ENCODE measurements around the gene S100A12. TPM values are rescaled to one million over a fixed set of nuclear protein-coding genes. Genes with fewer than 3 reads are reported as not detected.
"Not testable (repeated sequence)": the region's sequence is repeated elsewhere in the genome, so short reads cannot be mapped to it uniquely, and the experiment has no call there.

Gene S100A12
- polyA plus RNA-seq, 3 donors = 1,275 to 2,834 (median 2,543) TPM

- Histone ChIP-seq H4K20me1 (ENCODE audit: insufficient read depth, low read length) (no peaks in the 10 kb centered on the region), H3K36me3 (replicated peaks in 1 of 2; ENCODE audit: control insufficient read depth in 1 of 2, insufficient read depth in 2 of 2, low read length in 2 of 2) (no peaks in the 10 kb centered on the region), H3K4me1 (ENCODE audit: control insufficient read depth in 1 of 2, insufficient read depth in 2 of 2, low read length in 2 of 2) (peaks cover 0 to 15% of the 10 kb centered on the region in 2 donors), H3K4me2 (replicated peaks; ENCODE audit: extremely low read depth, low read length, poor library complexity, severe bottlenecking) (no peak overlapping the region), H3K27ac (ENCODE audit: low read depth in 1 of 2, low read length in 2 of 2) (no peak overlapping the region), H2AFZ (ENCODE audit: insufficient read depth, low read depth, low read length, poor library complexity, severe bottlenecking) (no peak overlapping the region), H3K9me3 (replicated peaks in 1 of 2; ENCODE audit: control insufficient read depth in 1 of 2, insufficient read depth in 1 of 2, low read length in 2 of 2) (no peaks in the 10 kb centered on the region), H3K9ac (ENCODE audit: insufficient read depth, low read length, poor library complexity, severe bottlenecking) (no peak overlapping the region), H3K79me2 (ENCODE audit: insufficient read depth, low read length) (no peaks in the 10 kb centered on the region), H3K4me3 (replicated peaks in 1 of 3; ENCODE audit: low read depth in 2 of 3, low read length in 3 of 3) (no peak overlapping the region), H3K27me3 (ENCODE audit: control insufficient read depth in 2 of 2, insufficient read depth in 2 of 2, low read length in 2 of 2) (peaks cover 0 to 3% of the 10 kb centered on the region in 2 donors)
- Mint-ChIP-seq H3K9me3 (peaks cover 0 to 3% (median 0%) of the 10 kb centered on the region in 7 donors), H3K4me3 (no peak overlapping the region), H3K36me3 (no peaks in the 10 kb centered on the region), H3K27ac (no peak overlapping the region), H3K27me3 (ENCODE audit: low read depth in 3 of 3) (peaks cover 14 to 20% (median 19%) of the 10 kb centered on the region in 3 donors), H3K4me1 (peaks cover 16% of the 10 kb centered on the region)
- intact Hi-C loops (cut with micrococcal nuclease) = loop anchor here in 1 of 2 donors (10.0 kb wide), 1 partner anchor 77 kb away; no protein-coding TSS in a partner anchor
- WGBS (ENCODE audit: insufficient coverage) = 94% methylated on average over 8 of the region's 12 CpGs
- DNase-seq = no peak
- TF ChIP-seq CTCF (IDR thresholded peaks at IDR 0.05) = no peak
Observed at GRCh38 chr1:153417136-153417888, 41.9 kb upstream of the S100A12 start.

DNA sequence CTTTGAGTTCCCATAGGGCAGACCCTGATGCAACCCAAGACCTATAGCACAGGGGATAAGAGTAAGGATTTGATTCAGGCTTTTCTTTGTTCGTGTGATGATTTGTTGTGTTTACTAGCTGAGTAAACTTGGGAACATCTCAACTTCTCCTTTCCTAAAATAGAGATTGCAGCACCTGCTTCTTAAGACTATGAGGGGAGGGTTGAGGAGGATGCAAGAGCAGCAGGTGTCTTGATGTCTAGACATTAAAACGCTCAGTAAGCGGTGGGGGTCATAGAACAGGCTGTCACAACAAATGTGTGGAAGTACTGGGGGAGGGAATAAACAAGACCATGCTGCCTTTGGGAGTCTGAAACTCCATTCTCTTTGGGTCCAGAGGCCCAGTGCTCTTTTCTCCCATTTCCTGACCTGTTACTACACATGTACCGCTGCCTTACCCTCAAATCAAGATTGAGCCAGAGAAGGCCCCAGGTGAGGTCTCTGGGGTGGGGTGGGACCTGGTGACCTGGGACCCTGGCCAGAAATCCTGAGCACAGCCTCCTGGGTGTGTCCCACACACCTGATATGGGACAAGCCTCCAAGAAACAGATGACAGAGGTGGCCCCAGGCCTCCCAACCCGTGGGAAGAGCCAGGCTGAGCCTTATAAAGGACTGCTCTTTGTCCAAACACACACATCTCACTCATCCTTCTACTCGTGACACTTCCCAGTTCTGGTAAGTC lies 40.6 kb upstream of the S100A12 start, which contains the start of gene S100A7A:
S100A7A (plus strand) TSS at position 671 of the 721 bp plus-strand sequence. CDS start 1,563 bp downstream, outside the sequence.
- no peak within 1 kb of the TSS for H3K27ac ChIP-seq (ENCODE audit: low read depth in 1 of 2, low read length in 2 of 2)
- Mint-ChIP-seq H3K27ac (no peak within 1 kb of the TSS), H3K9me3 (peaks cover 0 to 9% (median 6%) of the 10 kb centered on the region in 7 donors), H3K4me3 (no peak within 1 kb of the TSS), H3K4me1 (peaks cover 16% of the 10 kb centered on the region), H3K27me3 (ENCODE audit: low read depth in 3 of 3) (peaks cover 20 to 25% (median 23%) of the 10 kb centered on the region in 3 donors), H3K36me3 (no peaks in the 10 kb centered on the region)
- peaks cover 0 to 3% of the 10 kb centered on the region in 2 donors for H3K27me3 ChIP-seq (ENCODE audit: control insufficient read depth in 2 of 2, insufficient read depth in 2 of 2, low read length in 2 of 2)
- H3K4me1 ChIP-seq (ENCODE audit: control insufficient read depth in 1 of 2, insufficient read depth in 2 of 2, low read length in 2 of 2) = peaks cover 0 to 15% of the 10 kb centered on the region in 2 donors
- H3K9ac ChIP-seq (ENCODE audit: insufficient read depth, low read length, poor library complexity, severe bottlenecking) = no peak within 1 kb of the TSS
- no peaks in the 10 kb centered on the region for H4K20me1 ChIP-seq (ENCODE audit: insufficient read depth, low read length)
- intact Hi-C loops (cut with micrococcal nuclease) = loop anchor here in 1 of 2 donors (10.0 kb wide), 1 partner anchor 79 kb away; no protein-coding TSS in a partner anchor
- H2AFZ ChIP-seq (ENCODE audit: insufficient read depth, low read depth, low read length, poor library complexity, severe bottlenecking) = no peak within 1 kb of the TSS
- H3K36me3 ChIP-seq (replicated peaks in 1 of 2; ENCODE audit: control insufficient read depth in 1 of 2, insufficient read depth in 2 of 2, low read length in 2 of 2) = no peaks in the 10 kb centered on the region
- H3K4me3 ChIP-seq (replicated peaks in 1 of 3; ENCODE audit: low read depth in 2 of 3, low read length in 3 of 3) = no peak within 1 kb of the TSS
- H3K4me2 ChIP-seq (replicated peaks; ENCODE audit: extremely low read depth, low read length, poor library complexity, severe bottlenecking) = no peak within 1 kb of the TSS
- WGBS (ENCODE audit: insufficient coverage) = 89% methylated on average over 4 of the region's 6 CpGs
- no peak for DNase-seq
- TF ChIP-seq CTCF (IDR thresholded peaks at IDR 0.05) = no peak
- no peaks in the 10 kb centered on the region for H3K79me2 ChIP-seq (ENCODE audit: insufficient read depth, low read length)
- no peaks in the 10 kb centered on the region for H3K9me3 ChIP-seq (replicated peaks in 1 of 2; ENCODE audit: control insufficient read depth in 1 of 2, insufficient read depth in 1 of 2, low read length in 2 of 2)

- not testable (repeated sequence) for H2AFZ ChIP-seq (ENCODE audit: insufficient read depth, low read depth, low read length, poor library complexity, severe bottlenecking); H3K4me3 ChIP-seq (replicated peaks in 1 of 3; ENCODE audit: low read depth in 2 of 3, low read length in 3 of 3); H3K36me3 ChIP-seq (replicated peaks in 1 of 2; ENCODE audit: control insufficient read depth in 1 of 2, insufficient read depth in 2 of 2, low read length in 2 of 2); H3K79me2 ChIP-seq (ENCODE audit: insufficient read depth, low read length); H3K27me3 ChIP-seq (ENCODE audit: control insufficient read depth in 2 of 2, insufficient read depth in 2 of 2, low read length in 2 of 2); H3K4me3 Mint-ChIP-seq; H3K27ac Mint-ChIP-seq; H3K9me3 Mint-ChIP-seq; H3K4me2 ChIP-seq (replicated peaks; ENCODE audit: extremely low read depth, low read length, poor library complexity, severe bottlenecking); H3K9ac ChIP-seq (ENCODE audit: insufficient read depth, low read length, poor library complexity, severe bottlenecking); H3K36me3 Mint-ChIP-seq; H4K20me1 ChIP-seq (ENCODE audit: insufficient read depth, low read length); H3K9me3 ChIP-seq (replicated peaks in 1 of 2; ENCODE audit: control insufficient read depth in 1 of 2, insufficient read depth in 1 of 2, low read length in 2 of 2); H3K27ac ChIP-seq (ENCODE audit: low read depth in 1 of 2, low read length in 2 of 2)
- DNase-seq = peak in 2 of 3 donors; percentile 18 to 25
- intact Hi-C loops (cut with micrococcal nuclease) = loop anchor here in 1 of 2 donors (10.0 kb wide), 1 partner anchor 81 kb away; no protein-coding TSS in a partner anchor
- peaks cover 23 to 29% (median 28%) of the 10 kb centered on the region in 3 donors for H3K27me3 Mint-ChIP-seq (ENCODE audit: low read depth in 3 of 3)
- H3K4me1 ChIP-seq (ENCODE audit: control insufficient read depth in 1 of 2, insufficient read depth in 2 of 2, low read length in 2 of 2) = peaks cover 0 to 15% of the 10 kb centered on the region in 2 donors
- H3K4me1 Mint-ChIP-seq = peaks cover 16% of the 10 kb centered on the region
Observed at GRCh38 chr1:153413961-153414360, 38.5 kb upstream of the S100A12 start.
